ENCODE data around the gene AP3S1. TPM values are rescaled to one million over a fixed set of nuclear protein-coding genes. Genes with fewer than 3 reads are reported as not detected.

Gene AP3S1
- total RNA-seq, 2 experiments from 2014 or later, result 102 to 107 TPM

DNA sequence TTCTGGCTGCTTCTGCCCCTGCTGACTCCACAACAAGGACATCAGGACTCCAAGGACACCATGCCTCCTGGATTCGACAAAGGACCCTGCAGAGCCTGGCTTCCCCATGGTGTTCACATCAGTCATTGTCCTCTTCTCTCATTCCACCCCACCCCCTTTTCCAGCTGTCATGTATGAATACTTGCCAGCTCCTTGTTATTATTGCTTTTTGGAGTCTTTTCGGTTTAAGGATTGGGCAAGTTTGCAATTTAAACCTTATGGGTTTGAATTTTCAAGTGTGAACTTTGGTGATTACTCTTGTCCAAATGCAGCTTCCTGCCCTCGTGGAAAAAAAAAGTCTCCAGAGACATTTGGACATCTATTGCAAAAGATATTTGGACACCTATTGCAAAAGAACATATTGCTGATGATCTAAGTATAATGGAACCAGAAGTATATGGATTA, 106.4 kb downstream of the AP3S1 start:
- H3K27ac Mint-ChIP-seq, result no peak overlapping the region
- intact Hi-C loops (cut with micrococcal nuclease), result no loop called here
- DNase-seq (no peak), ATAC-seq (no peak)
- H3K27me3 Mint-ChIP-seq, result peaks cover 8% of the 10 kb centered on the region
- ChIA-PET POLR2A (no interaction called here), CTCF (interaction anchor here (1.2 kb wide), 1 partner anchor 120 kb away, joined by 3 read pairs; no protein-coding TSS in a partner anchor)
- H3K4me1 Mint-ChIP-seq (ENCODE audit: low read depth), result no peaks in the 10 kb centered on the region
- H3K9me3 Mint-ChIP-seq, result no peaks in the 10 kb centered on the region
- H3K4me3 Mint-ChIP-seq, result no peak overlapping the region
- no peaks in the 10 kb centered on the region for H3K36me3 Mint-ChIP-seq (ENCODE audit: low read depth)
- TF ChIP-seq, protein P1, sequence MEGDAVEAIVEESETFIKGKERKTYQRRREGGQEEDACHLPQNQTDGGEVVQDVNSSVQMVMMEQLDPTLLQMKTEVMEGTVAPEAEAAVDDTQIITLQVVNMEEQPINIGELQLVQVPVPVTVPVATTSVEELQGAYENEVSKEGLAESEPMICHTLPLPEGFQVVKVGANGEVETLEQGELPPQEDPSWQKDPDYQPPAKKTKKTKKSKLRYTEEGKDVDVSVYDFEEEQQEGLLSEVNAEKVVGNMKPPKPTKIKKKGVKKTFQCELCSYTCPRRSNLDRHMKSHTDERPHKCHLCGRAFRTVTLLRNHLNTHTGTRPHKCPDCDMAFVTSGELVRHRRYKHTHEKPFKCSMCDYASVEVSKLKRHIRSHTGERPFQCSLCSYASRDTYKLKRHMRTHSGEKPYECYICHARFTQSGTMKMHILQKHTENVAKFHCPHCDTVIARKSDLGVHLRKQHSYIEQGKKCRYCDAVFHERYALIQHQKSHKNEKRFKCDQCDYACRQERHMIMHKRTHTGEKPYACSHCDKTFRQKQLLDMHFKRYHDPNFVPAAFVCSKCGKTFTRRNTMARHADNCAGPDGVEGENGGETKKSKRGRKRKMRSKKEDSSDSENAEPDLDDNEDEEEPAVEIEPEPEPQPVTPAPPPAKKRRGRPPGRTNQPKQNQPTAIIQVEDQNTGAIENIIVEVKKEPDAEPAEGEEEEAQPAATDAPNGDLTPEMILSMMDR (IDR thresholded peaks at IDR 0.05), result no peak

DNA sequence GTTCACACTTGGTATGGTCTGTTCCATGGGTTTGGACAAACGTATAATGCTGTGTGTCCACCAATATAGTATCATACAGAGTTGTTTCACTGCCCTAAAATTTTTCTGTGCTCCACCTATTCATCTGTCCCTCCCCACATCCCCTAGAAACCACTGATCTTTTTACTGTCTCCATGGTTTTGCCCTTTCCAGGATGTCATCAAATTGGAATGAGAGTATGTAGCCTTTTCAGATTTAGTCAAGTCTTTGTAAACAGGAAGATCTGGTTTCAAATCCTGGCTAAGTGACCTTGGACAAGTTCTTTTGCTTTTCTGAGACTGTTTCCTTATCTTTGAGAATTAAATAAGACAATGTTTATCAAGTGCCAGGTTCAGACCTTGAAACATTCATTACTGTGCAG, 107.4 kb downstream of the AP3S1 start:
- Mint-ChIP-seq H3K9me3 (no peaks in the 10 kb centered on the region), H3K4me1 (ENCODE audit: low read depth) (no peaks in the 10 kb centered on the region), H3K27ac (no peak overlapping the region), H3K36me3 (ENCODE audit: low read depth) (no peaks in the 10 kb centered on the region), H3K27me3 (peaks cover 15% of the 10 kb centered on the region), H3K4me3 (no peak overlapping the region)
- POLR2A ChIA-PET, result no interaction called here
- CTCF ChIA-PET, result no interaction called here
- intact Hi-C loops (cut with micrococcal nuclease), result no loop called here
- TF ChIP-seq, protein P1 (IDR thresholded peaks at IDR 0.05), result no peak
- no peak for DNase-seq
- ATAC-seq, result no peak

DNA sequence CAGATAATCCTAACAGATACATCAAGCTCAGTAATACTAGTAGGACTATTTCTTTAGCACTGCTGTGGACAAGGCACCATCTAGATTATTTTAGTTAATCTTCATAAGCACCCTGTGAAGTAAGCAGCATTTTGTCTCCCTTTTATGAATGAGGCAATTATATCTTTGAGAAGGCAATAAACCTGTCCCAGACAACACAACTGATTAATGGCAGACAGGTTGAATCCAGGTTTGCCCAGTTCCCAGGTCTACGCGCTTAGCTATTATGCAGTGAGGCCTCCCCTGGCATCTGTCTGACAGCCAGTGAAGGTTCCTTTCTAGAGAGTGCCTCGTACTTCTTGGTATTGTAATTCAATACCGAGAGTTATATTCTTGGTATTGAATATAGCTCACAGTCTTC, 110.9 kb downstream of the AP3S1 start:
- POLR2A ChIA-PET, result no interaction called here

DNA sequence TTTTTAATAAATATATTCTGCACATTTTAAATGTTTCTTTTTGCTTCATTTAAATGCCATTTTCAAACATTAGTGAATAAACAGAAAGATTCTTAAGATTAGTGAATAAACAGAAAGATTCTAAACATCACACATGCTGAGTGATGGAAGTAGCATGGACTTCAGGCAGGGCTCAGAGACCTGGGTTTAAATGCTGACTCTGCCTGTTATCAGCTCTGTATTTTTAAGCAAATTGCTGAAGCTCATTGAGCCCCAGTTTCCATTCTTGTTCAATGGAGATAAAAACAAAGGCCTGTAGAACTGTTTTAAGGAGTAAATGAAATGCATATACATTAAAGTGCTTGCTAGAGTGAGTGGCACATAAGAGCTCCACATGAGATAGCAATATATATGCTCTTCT, 112.4 kb downstream of the AP3S1 start:
- POLR2A ChIA-PET, result no interaction called here

More for the DNA sequence above, 110.9 kb downstream of the AP3S1 start:
- CTCF ChIA-PET, result interaction anchor here (1.0 kb wide), 1 partner anchor 16 kb away, joined by 3 read pairs; no protein-coding TSS in a partner anchor
- no peaks in the 10 kb centered on the region for H3K36me3 Mint-ChIP-seq (ENCODE audit: low read depth)
- TF ChIP-seq, protein P1 (IDR thresholded peaks at IDR 0.05), result no peak
- ATAC-seq (no peak), DNase-seq (no peak)
- no peak overlapping the region for H3K27ac Mint-ChIP-seq
- peaks cover 15% of the 10 kb centered on the region for H3K27me3 Mint-ChIP-seq
- H3K4me3 Mint-ChIP-seq, result no peak overlapping the region
- intact Hi-C loops (cut with micrococcal nuclease), result no loop called here
- no peaks in the 10 kb centered on the region for H3K9me3 Mint-ChIP-seq
- no peaks in the 10 kb centered on the region for H3K4me1 Mint-ChIP-seq (ENCODE audit: low read depth)

DNA sequence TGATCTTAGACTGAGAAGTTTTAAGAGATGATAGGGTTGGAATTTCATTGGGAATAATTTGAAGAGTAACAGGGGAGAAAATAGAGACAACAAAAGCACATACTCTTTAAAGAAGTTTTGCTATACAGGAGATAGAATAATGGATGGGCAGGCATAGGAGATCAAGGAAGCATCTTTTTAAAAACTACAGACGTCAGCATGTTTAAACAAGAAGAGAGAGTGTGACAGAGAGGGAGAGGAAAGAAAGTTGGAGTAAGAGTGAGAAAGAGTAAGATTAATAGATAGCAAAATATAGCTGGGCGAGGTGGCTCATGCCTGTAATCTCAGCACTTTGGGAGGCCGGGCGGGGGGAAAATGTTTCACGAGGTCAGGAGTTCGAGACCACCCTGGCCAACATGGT, 115.2 kb downstream of the AP3S1 start:
- Mint-ChIP-seq H3K4me3 (no peak overlapping the region), H3K9me3 (no peaks in the 10 kb centered on the region), H3K27ac (no peak overlapping the region), H3K4me1 (ENCODE audit: low read depth) (peaks cover 5% of the 10 kb centered on the region), H3K36me3 (ENCODE audit: low read depth) (no peaks in the 10 kb centered on the region), H3K27me3 (peaks cover 32% of the 10 kb centered on the region)
- TF ChIP-seq, protein P1 (IDR thresholded peaks at IDR 0.05), result no peak
- DNase-seq (no peak), ATAC-seq (no peak)
- ChIA-PET POLR2A (no interaction called here), CTCF (no interaction called here)
- intact Hi-C loops (cut with micrococcal nuclease), result no loop called here

More for the DNA sequence above, 112.4 kb downstream of the AP3S1 start:
- H3K27me3 Mint-ChIP-seq, result peaks cover 21% of the 10 kb centered on the region
- DNase-seq, result no peak
- H3K36me3 Mint-ChIP-seq (ENCODE audit: low read depth), result no peaks in the 10 kb centered on the region
- no peaks in the 10 kb centered on the region for H3K4me1 Mint-ChIP-seq (ENCODE audit: low read depth)
- intact Hi-C loops (cut with micrococcal nuclease), result no loop called here
- TF ChIP-seq, protein P1 (IDR thresholded peaks at IDR 0.05), result no peak
- no peaks in the 10 kb centered on the region for H3K9me3 Mint-ChIP-seq
- H3K27ac Mint-ChIP-seq, result no peak overlapping the region
- CTCF ChIA-PET, result no interaction called here
- ATAC-seq, result no peak
- H3K4me3 Mint-ChIP-seq, result no peak overlapping the region
